ENCODE measurements around the gene TMEM270.

- no peak for TF ChIP-seq GATA2 (IDR thresholded peaks at IDR 0.05; ENCODE audit: low read depth, low read length)
- no peak for TF ChIP-seq GATA3 (IDR thresholded peaks at IDR 0.05; ENCODE audit: low read depth, low read length)
Measured at GRCh38 chr7:73876973-73877372, 16.0 kb downstream of the TMEM270 start.
